T-helper 1 cell treated with Interleukin-12 subunit alpha and Interleukin-12 subunit beta and Interleukin-4 antibody, amounts not matched to agents 30 ng/mL and 1 ng/mL, for 36 hours (primary cell): ENCODE measurements around the gene CCL3. TPM values are rescaled to one million over a fixed set of nuclear protein-coding genes. Genes with fewer than 3 reads are reported as not detected.

Experiments used
- intact Hi-C: fragments of 100-400 bp; cut with micrococcal nuclease; formaldehyde crosslinking; loops from one replicate; pipeline ENCODE4 v1.15.1; 2024
- total RNA-seq: library from RNA; stranded (reverse); gene quantifications from 2 replicates; pipeline ENCODE4 v1.2.3, GENCODE V29; 2022

The CCL3 gene
- total RNA-seq, 1 donor from 2014 or later = 114 TPM

DNA sequence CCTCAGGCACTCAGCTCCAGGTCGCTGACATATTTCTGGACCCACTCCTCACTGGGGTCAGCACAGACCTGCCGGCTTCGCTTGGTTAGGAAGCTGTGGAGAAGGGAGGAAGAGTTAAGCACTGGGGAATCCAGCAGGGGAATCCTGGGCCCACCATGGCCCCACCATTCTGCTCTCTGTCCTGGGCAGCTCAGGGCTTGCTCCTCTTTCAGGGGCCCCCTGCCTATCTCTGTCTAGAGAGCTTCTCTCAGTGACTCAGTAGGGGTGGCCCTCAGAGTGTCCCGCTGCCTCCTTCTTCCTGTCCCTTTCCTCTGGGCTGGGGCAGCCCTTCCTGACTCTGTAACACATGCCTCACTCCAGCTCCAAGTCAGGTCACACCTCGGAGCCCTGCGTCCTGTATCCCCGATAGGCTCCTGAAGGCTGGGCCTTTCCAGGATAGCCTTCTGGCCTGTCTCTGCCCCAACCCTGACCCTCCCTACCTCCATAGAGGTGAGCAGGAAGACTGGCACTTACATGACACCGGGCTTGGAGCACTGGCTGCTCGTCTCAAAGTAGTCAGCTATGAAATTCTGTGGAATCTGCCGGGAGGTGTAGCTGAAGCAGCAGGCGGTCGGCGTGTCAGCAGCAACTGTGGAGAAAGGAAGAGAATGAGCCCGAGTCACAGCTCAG is 1.1 kb downstream of the CCL3 start:
- intact Hi-C loops = loop anchor here (10.0 kb wide), 1 partner anchor 194 kb away; no protein-coding TSS in a partner anchor

DNA sequence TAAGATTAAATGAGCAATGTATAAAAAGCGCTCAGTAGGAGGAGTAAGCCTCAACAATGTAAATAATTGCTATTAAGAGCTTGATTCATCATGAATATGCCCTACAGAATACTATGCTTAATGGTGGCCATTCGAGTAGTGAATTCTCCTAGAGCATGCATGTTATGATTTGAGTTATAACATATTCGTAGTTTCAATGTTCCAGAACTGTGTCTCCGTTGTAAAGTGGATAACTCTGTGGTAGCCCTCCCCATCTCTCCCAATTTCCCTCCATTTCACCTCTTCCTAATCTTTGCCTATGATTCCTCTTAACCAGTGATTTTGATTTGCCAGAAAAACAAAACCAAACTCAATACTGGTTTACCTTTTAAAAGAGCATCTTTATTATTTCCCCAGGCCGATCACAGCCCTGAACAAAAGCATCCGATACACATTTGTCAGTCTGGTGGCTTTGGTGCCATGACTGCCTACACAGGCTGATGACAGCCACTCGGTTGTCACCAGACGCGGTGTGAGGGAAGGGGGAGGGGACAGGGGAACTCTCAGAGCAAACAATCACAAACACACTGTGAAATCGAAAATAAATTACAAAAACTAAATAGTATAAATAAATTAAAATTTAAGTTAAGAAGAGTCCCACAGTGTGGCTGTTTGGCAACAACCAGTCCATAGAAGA is 1.9 kb downstream of the CCL3 start:
- intact Hi-C loops = loop anchor here (10.0 kb wide), 1 partner anchor 193 kb away; no protein-coding TSS in a partner anchor

DNA sequence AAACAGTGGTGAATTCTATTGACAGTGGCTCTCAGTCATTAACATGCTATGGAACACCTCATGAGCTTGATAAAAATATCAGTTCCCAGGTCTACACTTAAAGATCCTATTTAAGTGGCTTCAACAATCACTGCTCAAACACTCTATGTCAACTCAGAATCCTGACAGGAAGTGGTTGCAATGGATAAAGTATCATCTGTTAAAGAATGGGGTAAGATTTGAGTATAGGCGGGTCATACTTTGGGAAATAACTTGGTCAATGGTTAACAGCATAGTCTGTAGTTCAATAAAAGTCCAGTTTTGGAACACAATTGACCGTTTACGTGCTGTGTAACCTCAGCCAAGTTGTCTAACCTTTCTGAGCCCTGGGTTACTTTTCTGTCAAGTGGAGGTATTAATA is 2.5 kb downstream of the CCL3 start:
- intact Hi-C loops = loop anchor here (10.0 kb wide), 1 partner anchor 193 kb away; no protein-coding TSS in a partner anchor

DNA sequence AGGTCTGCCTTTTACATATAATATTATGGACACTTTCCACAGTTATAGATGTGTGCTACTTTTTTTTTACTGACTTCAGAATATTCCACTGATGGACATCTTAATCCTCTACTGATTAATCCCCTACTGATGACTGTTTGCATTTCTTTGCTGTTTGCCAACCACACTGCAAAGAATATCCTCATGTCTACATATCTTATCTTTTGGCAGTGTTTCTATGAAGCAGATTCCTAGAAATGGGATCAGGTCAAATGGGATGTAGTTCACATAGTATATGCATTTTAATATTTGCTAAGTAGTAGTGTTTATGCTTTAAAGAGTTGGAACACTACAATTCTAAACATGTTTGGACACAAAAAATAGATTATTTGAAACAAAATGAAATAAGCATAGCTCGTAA is 3.2 kb downstream of the CCL3 start:
- intact Hi-C loops = loop anchor here (10.0 kb wide), 1 partner anchor 192 kb away; no protein-coding TSS in a partner anchor

DNA sequence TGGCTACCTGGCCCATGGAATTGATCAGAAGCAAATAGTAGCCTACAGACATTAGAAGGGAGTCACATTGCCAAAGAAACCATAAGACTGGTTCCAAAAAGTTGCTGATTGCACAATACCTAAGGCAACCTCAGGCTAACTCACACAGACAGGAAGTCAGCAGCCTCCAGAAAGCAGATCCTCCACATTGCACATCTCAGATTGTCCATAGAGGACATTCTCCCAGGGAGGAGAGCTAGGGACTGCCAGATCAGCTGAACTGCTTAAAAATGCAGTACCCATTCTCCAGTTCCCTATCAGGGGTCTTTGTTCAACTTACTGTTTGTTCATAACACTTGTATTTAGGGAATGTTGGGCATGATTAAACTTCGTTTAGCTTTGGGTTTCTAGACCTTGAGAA is 4.2 kb downstream of the CCL3 start:
- intact Hi-C loops = loop anchor here (10.0 kb wide), 1 partner anchor 191 kb away; no protein-coding TSS in a partner anchor

DNA sequence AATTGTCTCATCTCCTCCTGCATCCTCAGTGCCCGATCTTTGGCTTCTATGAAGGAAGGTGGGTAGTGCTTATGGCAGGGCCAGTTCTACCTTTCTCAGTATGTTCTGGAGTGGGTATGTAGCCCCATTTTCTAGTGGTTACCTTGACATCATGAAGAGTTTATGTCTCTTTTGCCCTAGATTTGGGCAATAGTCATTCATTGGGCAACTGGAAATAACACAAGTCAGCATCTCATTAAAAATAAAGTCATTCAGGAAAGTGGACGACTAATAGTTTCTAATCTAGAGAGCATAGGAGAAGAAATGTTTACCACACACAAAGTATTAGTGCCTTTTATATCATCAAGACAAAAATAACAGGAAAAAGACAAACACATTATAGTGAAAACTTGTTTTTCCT is 6.3 kb downstream of the CCL3 start:
- intact Hi-C loops = loop anchor here (2.0 to 10.0 kb wide), 2 partner anchors 189 to 451 kb away; partner anchors contain the start of genes MYO19 and PIGW

DNA sequence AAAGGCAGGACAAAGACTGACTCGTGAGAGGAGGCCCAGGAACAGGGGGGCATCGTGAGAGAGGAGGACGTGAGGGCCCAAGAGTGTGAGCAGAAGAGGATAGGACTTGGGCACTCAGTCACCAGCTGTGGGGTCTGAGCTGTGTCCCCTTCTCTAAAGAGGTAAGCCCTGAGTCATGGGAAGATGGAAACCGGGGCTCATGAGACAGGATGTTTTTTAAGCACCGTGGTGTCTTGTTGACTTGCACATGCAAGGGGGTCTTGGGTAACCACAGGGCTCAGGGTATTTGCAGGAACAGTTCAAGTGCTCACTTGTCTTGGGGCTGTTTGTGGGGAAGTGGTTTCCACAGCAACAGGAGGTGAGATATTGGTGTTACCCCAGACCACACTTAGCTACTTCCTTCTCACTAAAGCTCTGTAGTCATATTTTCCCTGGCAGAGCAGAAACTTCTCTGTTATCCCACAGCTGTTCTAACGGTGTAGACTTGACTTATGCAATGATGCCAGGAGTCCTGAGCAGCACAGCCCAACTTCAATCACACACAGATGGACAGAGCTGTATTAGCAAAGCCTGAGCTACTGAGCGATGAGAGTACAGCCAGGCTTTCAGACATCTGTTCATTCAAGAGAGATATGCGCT is 7.3 kb downstream of the CCL3 start:
- intact Hi-C loops = loop anchor here (1.0 to 10.0 kb wide), 5 partner anchors 8 to 452 kb away; partner anchors contain the start of genes CCL3, MYO19, PIGW and ZNHIT3

DNA sequence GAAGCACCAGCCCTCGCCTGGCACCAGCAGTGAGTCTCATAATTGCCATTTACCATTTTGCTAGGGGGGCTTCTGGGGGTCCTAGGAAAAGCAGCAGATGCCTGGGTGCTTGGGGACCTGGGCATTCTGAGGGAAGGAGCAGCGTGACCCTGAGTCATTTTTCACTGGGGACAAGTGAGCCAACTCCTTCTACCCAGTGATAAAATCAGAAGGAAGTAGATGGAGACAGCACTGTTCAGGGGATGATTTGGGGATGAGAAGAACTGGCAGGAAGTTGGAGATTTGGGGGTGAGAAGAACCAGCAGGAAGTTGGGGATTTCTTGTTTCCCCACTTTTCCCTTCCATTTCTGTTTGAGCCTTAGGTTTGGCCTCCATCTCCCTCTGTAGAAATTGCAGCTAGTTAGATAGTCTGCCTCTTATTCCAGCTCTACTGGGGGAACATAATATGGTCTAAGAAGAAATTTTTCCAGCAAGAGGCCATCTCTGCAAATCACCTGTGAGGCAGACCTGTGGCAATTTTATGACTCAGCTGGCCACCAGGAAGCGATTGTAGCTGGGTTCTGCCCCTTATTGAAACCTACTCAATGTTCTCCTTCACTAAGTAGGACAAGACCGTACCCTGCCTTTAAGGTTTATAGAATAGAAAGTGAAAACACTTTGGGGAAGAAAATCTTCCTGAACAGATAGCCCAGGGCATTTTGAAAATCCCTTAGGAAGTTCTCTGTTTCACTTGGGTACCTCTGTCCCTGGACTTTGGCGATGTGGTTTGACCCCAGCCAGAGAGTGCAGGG is 8.1 kb downstream of the CCL3 start:
- intact Hi-C loops = loop anchor here (1.0 to 10.0 kb wide), 5 partner anchors 8 to 453 kb away; partner anchors contain the start of genes CCL3, MYO19, PIGW and ZNHIT3

DNA sequence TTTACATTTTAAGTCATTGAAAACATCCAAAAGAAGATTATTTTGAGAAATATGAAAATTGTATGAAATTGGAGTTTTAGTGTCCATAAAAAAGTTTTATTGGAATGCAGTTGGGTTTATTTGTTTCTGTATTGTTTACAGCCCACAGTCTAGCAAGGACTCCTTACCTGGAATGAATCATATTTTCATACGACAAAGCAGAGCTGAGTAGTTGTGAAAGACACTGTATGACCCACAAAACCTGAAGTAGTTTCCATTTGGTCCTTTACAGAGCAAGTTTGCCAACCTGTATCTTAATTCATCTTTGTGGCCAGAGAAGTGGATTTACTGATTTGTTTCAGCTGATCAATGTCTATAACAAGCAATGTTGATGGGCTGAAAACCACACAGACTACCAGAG is 15.6 kb downstream of the CCL3 start:
- intact Hi-C loops = loop anchor here (1.0 to 5.0 kb wide), 5 partner anchors 8 to 312 kb away; partner anchors contain the start of genes C17orf50 and CCL3

DNA sequence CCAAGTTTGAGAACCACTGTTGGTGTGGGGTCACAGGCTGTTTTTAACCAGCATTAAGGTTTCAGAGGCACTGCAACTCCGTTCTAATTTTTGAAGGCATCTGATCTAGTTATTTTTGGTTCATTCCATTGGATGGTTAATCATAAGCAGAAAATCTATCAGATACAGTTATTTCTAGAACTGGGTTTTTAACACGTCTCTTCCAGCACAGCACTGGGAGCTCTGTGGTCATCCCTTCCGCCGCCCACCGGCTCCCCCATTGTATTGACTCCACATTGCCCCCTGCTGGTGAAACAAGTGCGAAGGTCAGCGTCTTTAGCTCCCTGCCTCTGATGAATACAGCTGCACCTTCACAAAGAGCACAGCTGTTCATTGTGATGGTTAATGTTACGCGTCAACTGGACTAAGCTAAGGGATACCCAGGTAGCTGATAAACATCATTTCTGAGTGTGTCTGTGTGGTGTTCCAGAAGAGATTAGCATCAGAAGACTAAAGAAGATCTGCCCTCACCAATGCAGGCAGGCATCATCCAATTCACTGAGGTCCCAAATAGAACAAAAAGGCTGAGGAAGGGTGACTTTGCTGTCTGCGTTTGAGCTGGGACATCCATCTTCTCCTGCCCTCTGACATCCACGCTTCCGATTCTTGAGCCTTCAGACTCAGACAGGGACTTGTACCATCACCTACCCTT is 17.4 kb downstream of the CCL3 start:
- intact Hi-C loops = loop anchor here (2.0 to 5.0 kb wide), 5 partner anchors 45 to 310 kb away; partner anchors contain the start of gene C17orf50

DNA sequence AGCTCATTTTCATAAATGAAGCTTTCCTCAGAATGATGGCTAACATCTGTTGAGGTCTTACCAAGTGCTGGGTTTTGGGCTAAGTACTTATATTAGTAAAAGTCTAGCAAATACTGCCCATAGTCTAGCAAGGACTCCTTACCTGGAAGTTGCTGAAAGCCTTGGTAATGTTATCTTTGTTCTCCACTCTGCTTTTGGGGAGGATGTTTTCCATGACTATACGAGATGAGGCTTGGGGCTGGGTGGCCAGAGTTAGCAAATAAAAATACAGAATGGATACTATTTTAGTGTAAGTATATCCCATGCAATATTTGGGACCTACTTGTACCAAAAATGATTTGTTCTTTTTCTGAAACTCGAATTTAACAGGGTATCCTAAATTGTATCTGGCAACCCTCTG is 18.2 kb downstream of the CCL3 start:
- intact Hi-C loops = loop anchor here (2.0 to 5.0 kb wide), 5 partner anchors 46 to 309 kb away; partner anchors contain the start of gene C17orf50

DNA sequence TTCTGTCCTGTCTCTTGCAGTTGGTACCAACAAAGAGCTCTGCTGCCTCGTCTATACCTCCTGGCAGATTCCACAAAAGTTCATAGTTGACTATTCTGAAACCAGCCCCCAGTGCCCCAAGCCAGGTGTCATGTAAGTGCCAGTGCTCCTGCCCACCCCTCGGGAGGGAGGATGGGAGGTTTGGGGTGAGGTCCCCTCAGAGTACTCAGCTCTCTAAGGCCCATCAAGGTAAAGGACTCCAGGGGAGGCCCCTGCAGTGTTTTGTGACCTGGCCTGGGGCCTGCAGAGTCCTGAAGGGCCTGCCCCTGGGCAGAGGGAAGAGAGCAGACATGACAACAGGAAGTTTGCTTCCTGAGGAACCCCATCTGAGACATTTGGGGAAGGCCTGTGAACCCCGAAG is 19.5 kb downstream of the CCL3 start:
- intact Hi-C loops = loop anchor here (5.0 kb wide), 3 partner anchors 47 to 308 kb away; partner anchors contain the start of gene C17orf50

DNA sequence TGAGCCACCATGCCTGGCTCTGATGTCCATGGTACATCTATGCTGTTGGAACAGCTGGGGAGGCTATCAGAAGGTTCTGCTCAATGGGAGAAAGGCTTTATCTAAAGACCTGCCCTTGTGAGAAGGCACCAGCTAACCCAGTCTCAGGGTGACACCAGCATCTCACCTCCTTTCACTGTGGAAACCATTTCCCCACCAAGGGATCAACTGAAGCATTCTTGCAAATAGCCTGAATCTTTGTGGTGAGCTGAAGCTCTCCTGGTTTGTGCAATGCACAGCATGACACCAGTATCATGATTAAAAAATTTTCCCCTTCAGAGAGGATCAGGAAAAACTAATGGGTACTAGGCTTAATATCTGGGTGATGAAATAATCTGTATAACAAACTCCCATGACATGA is 20.8 kb downstream of the CCL3 start:
- intact Hi-C loops = no loop called here

DNA sequence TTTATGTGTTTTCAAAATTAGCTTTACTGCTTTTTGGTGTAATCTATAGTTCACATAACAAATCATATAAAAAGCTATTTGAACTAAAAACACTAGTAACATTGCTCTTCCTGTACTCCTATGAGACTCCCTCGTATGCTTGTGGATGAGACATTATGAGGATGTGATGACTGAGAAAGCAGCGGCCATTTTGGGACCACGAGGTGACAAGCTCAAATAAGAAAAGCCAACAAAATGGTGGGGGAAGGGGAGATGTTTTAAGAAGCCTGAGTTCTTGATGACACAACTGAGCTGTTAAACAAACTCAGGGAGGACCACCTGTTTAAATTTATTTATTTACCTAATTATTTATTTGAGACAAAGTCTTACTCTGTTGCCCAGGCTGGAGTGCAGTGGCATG is 21.4 kb downstream of the CCL3 start:
- intact Hi-C loops = no loop called here

DNA sequence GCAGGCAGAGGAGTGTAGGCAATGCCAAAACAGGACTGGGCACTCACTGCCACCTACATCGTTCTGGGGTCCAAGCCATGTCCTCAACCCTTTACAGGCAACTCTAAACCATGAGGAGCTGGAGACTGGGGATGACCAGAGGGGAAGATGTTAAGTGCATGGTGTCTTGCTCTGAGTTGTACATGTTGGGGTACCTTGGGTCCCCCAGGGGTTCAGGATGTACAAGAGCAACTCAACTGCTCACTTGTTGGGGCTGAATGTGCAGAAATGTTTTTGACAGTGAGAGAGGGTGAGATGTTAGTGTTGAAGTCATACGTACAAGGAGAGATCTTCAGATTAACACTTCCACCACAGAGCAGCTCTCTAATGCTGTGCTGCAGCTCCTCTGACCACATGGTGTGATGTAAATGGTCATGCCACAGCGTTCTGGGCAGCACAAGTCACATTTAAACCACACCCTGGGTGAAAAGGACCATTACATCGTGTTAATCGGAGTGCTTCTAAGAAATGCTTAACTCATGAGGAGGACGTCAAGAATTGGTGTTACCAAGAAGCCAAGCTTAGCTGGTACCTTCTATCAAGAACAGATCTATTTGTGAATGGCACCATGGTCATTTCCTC is 23.5 kb downstream of the CCL3 start:
- intact Hi-C loops = no loop called here

DNA sequence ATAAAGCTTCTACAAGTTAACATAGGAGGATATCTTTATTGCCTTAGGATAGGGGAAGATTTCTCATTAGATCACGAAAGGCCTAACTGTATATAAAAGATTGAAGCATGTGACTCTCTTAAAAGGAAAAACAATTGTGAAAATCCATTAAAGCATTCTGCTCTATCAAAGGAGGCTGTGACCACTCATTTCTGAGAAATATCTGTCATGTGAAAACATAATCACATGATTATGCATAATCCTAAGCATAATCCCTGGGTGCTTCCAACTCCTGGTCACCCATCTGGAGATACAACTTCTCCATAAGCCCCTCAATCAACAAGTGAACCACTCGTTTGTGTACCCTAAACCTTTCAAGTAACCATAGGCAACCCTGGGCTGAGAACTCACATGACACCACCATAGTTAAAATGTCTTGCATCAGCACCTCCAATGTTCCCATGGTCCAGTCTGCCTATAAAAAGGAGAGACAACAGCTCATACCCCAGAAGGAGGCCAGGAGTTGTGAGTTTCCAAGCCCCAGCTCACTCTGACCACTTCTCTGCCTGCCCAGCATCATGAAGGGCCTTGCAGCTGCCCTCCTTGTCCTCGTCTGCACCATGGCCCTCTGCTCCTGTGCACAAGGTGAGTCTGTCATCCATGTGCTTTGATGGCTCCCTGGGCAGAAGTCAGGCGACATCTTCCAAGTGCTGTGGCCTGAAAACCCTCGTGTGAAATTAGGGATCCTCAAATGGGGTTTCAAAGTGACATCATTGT is 26.0 kb downstream of the CCL3 start, which contains the start of gene CCL18:
CCL18 (plus strand) TSS at position 487 of the 756 bp plus-strand sequence; CDS start at position 558, 71 bp downstream.
- intact Hi-C loops = no loop called here

DNA sequence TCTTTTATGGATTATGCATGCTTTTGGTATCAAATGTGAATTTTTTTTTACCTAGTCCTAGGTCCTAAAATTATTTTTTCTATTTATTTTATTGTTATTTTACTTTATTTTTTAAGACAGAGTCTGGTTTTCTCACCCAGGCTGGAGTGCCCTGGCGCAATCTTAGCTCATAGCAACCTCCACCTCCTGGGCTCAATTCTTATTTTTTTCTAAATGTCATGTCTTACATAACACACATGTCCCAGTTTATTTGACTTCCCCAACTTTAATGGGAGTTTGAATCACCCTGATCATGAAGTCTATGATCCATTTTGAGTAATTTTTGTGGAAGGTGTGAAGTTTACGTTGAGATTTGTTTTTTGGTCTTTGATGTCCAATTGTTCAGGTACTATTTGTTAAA is 29.1 kb downstream of the CCL3 start:
- intact Hi-C loops = no loop called here

DNA sequence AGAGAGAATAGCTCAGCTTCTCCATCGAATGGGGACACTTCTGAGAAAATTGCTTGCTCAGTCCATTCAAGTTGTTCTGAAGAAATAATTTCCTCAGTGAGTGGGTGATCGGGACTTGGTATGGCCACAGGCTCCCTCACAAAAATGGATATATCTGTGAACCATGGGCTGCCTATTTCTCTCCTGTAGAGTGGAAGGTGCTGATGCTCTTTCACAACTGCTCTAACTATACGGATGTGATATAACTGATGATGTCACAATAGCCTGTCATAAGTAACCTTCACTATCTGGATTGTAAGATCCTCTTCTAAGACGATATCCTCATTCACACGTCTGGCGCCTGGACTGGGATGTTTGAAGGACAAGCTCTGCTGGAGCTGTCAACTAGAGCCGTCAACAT is 30.5 kb downstream of the CCL3 start:
- intact Hi-C loops = no loop called here

DNA sequence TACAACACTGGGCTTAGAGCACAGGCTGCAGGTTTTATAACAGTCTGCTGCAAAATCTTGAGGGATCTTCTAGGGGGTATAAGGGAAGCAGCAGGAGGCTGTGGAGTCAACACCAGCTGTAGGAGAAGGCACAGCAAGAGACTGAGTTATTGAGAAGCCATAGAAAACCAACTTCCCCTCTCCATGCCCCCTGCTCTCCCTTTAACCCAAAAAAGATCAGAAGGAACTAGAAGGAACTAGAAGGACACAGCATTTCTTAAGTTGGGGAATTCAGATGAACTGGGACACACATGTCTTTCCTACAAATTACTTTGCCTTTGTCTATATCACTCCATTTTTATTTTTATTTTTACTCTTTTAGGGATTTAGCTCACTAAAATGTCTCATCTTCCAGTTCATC is 32.0 kb downstream of the CCL3 start:
- intact Hi-C loops = no loop called here
